Urothelium cell line (cell line): Measurements from ENCODE around the gene ACTA1.
"Not testable (repeated sequence)": the region's sequence is repeated elsewhere in the genome, so short reads cannot be mapped to it uniquely, and the experiment has no call there.

Experiments
- DNase-seq: peaks from one replicate; pipeline ENCODE4 v3.0.0; 2011; ENCODE audit warnings: low spot score, mixed read lengths
- FAIRE-seq: peaks from 2 replicates; lab custom pipeline; 2011; peaks lifted over from hg19 to GRCh38; lab: Jason Lieb, UNC

Gene ACTA1

GRCh38 chr1:229434005-229434640 lies at the start of gene ACTA1:
TSS of gene ACTA1 (minus strand) at chr1:229434094. CDS start at chr1:229433115, 979 bp downstream.
- no peak for DNase-seq

GRCh38 chr1:229482511-229482910 lies 48.6 kb upstream of the ACTA1 start:
- DNase-seq, result no peak
- FAIRE-seq, result no peak

More at GRCh38 chr1:229434005-229434640, at the start of gene ACTA1:
- FAIRE-seq, result no peak

GRCh38 chr1:229480495-229480894 lies 46.6 kb upstream of the ACTA1 start:
- FAIRE-seq (no peak), DNase-seq (no peak)

- FAIRE-seq (no peak), DNase-seq (no peak)
Observed at GRCh38 chr1:229479660-229480399, 45.9 kb upstream of the ACTA1 start.

- no peak for FAIRE-seq
- DNase-seq, result no peak
Observed at GRCh38 chr1:229478852-229479251, 45.0 kb upstream of the ACTA1 start.

GRCh38 chr1:229475859-229476258 lies 42.0 kb upstream of the ACTA1 start:
- not testable (repeated sequence) for FAIRE-seq, DNase-seq

GRCh38 chr1:229474509-229474908 lies 40.6 kb upstream of the ACTA1 start:
- no peak for FAIRE-seq
- DNase-seq, result no peak

- DNase-seq (no peak), FAIRE-seq (no peak)
Observed at GRCh38 chr1:229471175-229471574, 37.3 kb upstream of the ACTA1 start.

- no peak for DNase-seq
- FAIRE-seq, result no peak
Observed at GRCh38 chr1:229470406-229471043, 36.6 kb upstream of the ACTA1 start.

GRCh38 chr1:229466887-229467286 lies 33.0 kb upstream of the ACTA1 start:
- FAIRE-seq (no peak), DNase-seq (no peak)

GRCh38 chr1:229464672-229465071 lies 30.8 kb upstream of the ACTA1 start:
- FAIRE-seq, result no peak
- DNase-seq, result no peak

- FAIRE-seq (no peak), DNase-seq (no peak)
Observed at GRCh38 chr1:229461032-229461668, 27.3 kb upstream of the ACTA1 start.

GRCh38 chr1:229459815-229460214 lies 25.9 kb upstream of the ACTA1 start:
- DNase-seq (no peak), FAIRE-seq (no peak)

- DNase-seq (no peak), FAIRE-seq (no peak)
Observed at GRCh38 chr1:229457436-229457835, 23.5 kb upstream of the ACTA1 start.

GRCh38 chr1:229456016-229456415 lies 22.1 kb upstream of the ACTA1 start:
- no peak for DNase-seq
- no peak for FAIRE-seq

GRCh38 chr1:229454056-229454455 lies 20.2 kb upstream of the ACTA1 start:
- no peak for FAIRE-seq
- no peak for DNase-seq

- FAIRE-seq (no peak), DNase-seq (no peak)
Observed at GRCh38 chr1:229452956-229453801, 19.3 kb upstream of the ACTA1 start.

- DNase-seq, result no peak
- FAIRE-seq, result no peak
Observed at GRCh38 chr1:229448845-229449244, 15.0 kb upstream of the ACTA1 start.

GRCh38 chr1:229448354-229448753 lies 14.5 kb upstream of the ACTA1 start:
- no peak for FAIRE-seq
- no peak for DNase-seq

- no peak for FAIRE-seq
- DNase-seq, result no peak
Observed at GRCh38 chr1:229447809-229448252, 13.9 kb upstream of the ACTA1 start.
